ENCODE measurements around the gene BLVRB.
"Not testable (repeated sequence)": the region's sequence is repeated elsewhere in the genome, so short reads cannot be mapped to it uniquely, and the experiment has no call there.

BLVRB gene

GRCh38 chr19:40506099-40506498, 40.6 kb upstream of the BLVRB start:
- Histone ChIP-seq H3K4me3 (ENCODE audit: insufficient read depth, low read depth, low read length, poor library complexity, severe bottlenecking) (no peak overlapping the region), H3K9me3 (ENCODE audit: control insufficient read depth, low read length) (no peaks in the 10 kb centered on the region), H3K36me3 (ENCODE audit: control insufficient read depth, insufficient read depth, low read length) (no peaks in the 10 kb centered on the region), H3K4me1 (ENCODE audit: control insufficient read depth, insufficient read depth, low read length, poor library complexity, severe bottlenecking) (no peaks in the 10 kb centered on the region), H3K27me3 (replicated peaks; ENCODE audit: control insufficient read depth, insufficient read depth, low read length, poor library complexity, severe bottlenecking) (no peaks in the 10 kb centered on the region), H3K27ac (ENCODE audit: insufficient read depth, low read length, poor library complexity, severe bottlenecking) (no peak overlapping the region)
- no peak for DNase-seq

GRCh38 chr19:40503320-40503695, 37.8 kb upstream of the BLVRB start:
- no peak overlapping the region for H3K27ac ChIP-seq (ENCODE audit: insufficient read depth, low read length, poor library complexity, severe bottlenecking)
- no peak for DNase-seq
- no peaks in the 10 kb centered on the region for H3K36me3 ChIP-seq (ENCODE audit: control insufficient read depth, insufficient read depth, low read length)
- no peaks in the 10 kb centered on the region for H3K9me3 ChIP-seq (ENCODE audit: control insufficient read depth, low read length)
- H3K27me3 ChIP-seq (replicated peaks; ENCODE audit: control insufficient read depth, insufficient read depth, low read length, poor library complexity, severe bottlenecking), result no peaks in the 10 kb centered on the region
- no peaks in the 10 kb centered on the region for H3K4me1 ChIP-seq (ENCODE audit: control insufficient read depth, insufficient read depth, low read length, poor library complexity, severe bottlenecking)
- H3K4me3 ChIP-seq (ENCODE audit: insufficient read depth, low read depth, low read length, poor library complexity, severe bottlenecking), result no peak overlapping the region

- no peaks in the 10 kb centered on the region for H3K27me3 ChIP-seq (replicated peaks; ENCODE audit: control insufficient read depth, insufficient read depth, low read length, poor library complexity, severe bottlenecking)
- no peak for DNase-seq
- H3K4me3 ChIP-seq (ENCODE audit: insufficient read depth, low read depth, low read length, poor library complexity, severe bottlenecking), result no peak overlapping the region
- no peaks in the 10 kb centered on the region for H3K9me3 ChIP-seq (ENCODE audit: control insufficient read depth, low read length)
- H3K4me1 ChIP-seq (ENCODE audit: control insufficient read depth, insufficient read depth, low read length, poor library complexity, severe bottlenecking), result no peaks in the 10 kb centered on the region
- no peak overlapping the region for H3K27ac ChIP-seq (ENCODE audit: insufficient read depth, low read length, poor library complexity, severe bottlenecking)
- no peaks in the 10 kb centered on the region for H3K36me3 ChIP-seq (ENCODE audit: control insufficient read depth, insufficient read depth, low read length)
These were observed 37.2 kb upstream of the BLVRB start for GRCh38 chr19:40502647-40503319.

- H3K27me3 ChIP-seq (replicated peaks; ENCODE audit: control insufficient read depth, insufficient read depth, low read length, poor library complexity, severe bottlenecking), result no peaks in the 10 kb centered on the region
- no peaks in the 10 kb centered on the region for H3K9me3 ChIP-seq (ENCODE audit: control insufficient read depth, low read length)
- no peak overlapping the region for H3K4me3 ChIP-seq (ENCODE audit: insufficient read depth, low read depth, low read length, poor library complexity, severe bottlenecking)
- DNase-seq, result no peak
- H3K27ac ChIP-seq (ENCODE audit: insufficient read depth, low read length, poor library complexity, severe bottlenecking), result no peak overlapping the region
- no peaks in the 10 kb centered on the region for H3K36me3 ChIP-seq (ENCODE audit: control insufficient read depth, insufficient read depth, low read length)
- H3K4me1 ChIP-seq (ENCODE audit: control insufficient read depth, insufficient read depth, low read length, poor library complexity, severe bottlenecking), result no peaks in the 10 kb centered on the region
These were observed 36.5 kb upstream of the BLVRB start for GRCh38 chr19:40502081-40502480.

GRCh38 chr19:40501599-40501998, 36.1 kb upstream of the BLVRB start:
- no peaks in the 10 kb centered on the region for H3K4me1 ChIP-seq (ENCODE audit: control insufficient read depth, insufficient read depth, low read length, poor library complexity, severe bottlenecking)
- H3K9me3 ChIP-seq (ENCODE audit: control insufficient read depth, low read length), result no peaks in the 10 kb centered on the region
- no peaks in the 10 kb centered on the region for H3K36me3 ChIP-seq (ENCODE audit: control insufficient read depth, insufficient read depth, low read length)
- H3K27ac ChIP-seq (ENCODE audit: insufficient read depth, low read length, poor library complexity, severe bottlenecking), result no peak overlapping the region
- DNase-seq, result no peak
- H3K4me3 ChIP-seq (ENCODE audit: insufficient read depth, low read depth, low read length, poor library complexity, severe bottlenecking), result no peak overlapping the region
- no peaks in the 10 kb centered on the region for H3K27me3 ChIP-seq (replicated peaks; ENCODE audit: control insufficient read depth, insufficient read depth, low read length, poor library complexity, severe bottlenecking)

GRCh38 chr19:40500678-40501530, 35.4 kb upstream of the BLVRB start:
- not testable (repeated sequence) for H3K27me3 ChIP-seq (replicated peaks; ENCODE audit: control insufficient read depth, insufficient read depth, low read length, poor library complexity, severe bottlenecking); H3K36me3 ChIP-seq (ENCODE audit: control insufficient read depth, insufficient read depth, low read length); H3K4me3 ChIP-seq (ENCODE audit: insufficient read depth, low read depth, low read length, poor library complexity, severe bottlenecking)

GRCh38 chr19:40499320-40499719, 33.8 kb upstream of the BLVRB start:
- no peaks in the 10 kb centered on the region for H3K27me3 ChIP-seq (replicated peaks; ENCODE audit: control insufficient read depth, insufficient read depth, low read length, poor library complexity, severe bottlenecking)
- H3K27ac ChIP-seq (ENCODE audit: insufficient read depth, low read length, poor library complexity, severe bottlenecking), result no peak overlapping the region
- no peaks in the 10 kb centered on the region for H3K4me1 ChIP-seq (ENCODE audit: control insufficient read depth, insufficient read depth, low read length, poor library complexity, severe bottlenecking)
- H3K36me3 ChIP-seq (ENCODE audit: control insufficient read depth, insufficient read depth, low read length), result no peaks in the 10 kb centered on the region
- H3K4me3 ChIP-seq (ENCODE audit: insufficient read depth, low read depth, low read length, poor library complexity, severe bottlenecking), result no peak overlapping the region
- H3K9me3 ChIP-seq (ENCODE audit: control insufficient read depth, low read length), result no peaks in the 10 kb centered on the region
- no peak for DNase-seq

More at GRCh38 chr19:40500678-40501530, 35.4 kb upstream of the BLVRB start:
- not testable (repeated sequence) for H3K9me3 ChIP-seq (ENCODE audit: control insufficient read depth, low read length); H3K27ac ChIP-seq (ENCODE audit: insufficient read depth, low read length, poor library complexity, severe bottlenecking); DNase-seq; H3K4me1 ChIP-seq (ENCODE audit: control insufficient read depth, insufficient read depth, low read length, poor library complexity, severe bottlenecking)

- Histone ChIP-seq H3K27me3 (replicated peaks; ENCODE audit: control insufficient read depth, insufficient read depth, low read length, poor library complexity, severe bottlenecking) (no peaks in the 10 kb centered on the region), H3K4me3 (ENCODE audit: insufficient read depth, low read depth, low read length, poor library complexity, severe bottlenecking) (no peak overlapping the region), H3K4me1 (ENCODE audit: control insufficient read depth, insufficient read depth, low read length, poor library complexity, severe bottlenecking) (no peaks in the 10 kb centered on the region), H3K27ac (ENCODE audit: insufficient read depth, low read length, poor library complexity, severe bottlenecking) (no peak overlapping the region), H3K36me3 (ENCODE audit: control insufficient read depth, insufficient read depth, low read length) (no peaks in the 10 kb centered on the region), H3K9me3 (ENCODE audit: control insufficient read depth, low read length) (no peaks in the 10 kb centered on the region)
- DNase-seq, result no peak
These were observed 31.7 kb upstream of the BLVRB start for GRCh38 chr19:40497214-40497613.

GRCh38 chr19:40494191-40494838, 28.8 kb upstream of the BLVRB start:
- Histone ChIP-seq H3K27me3 (replicated peaks; ENCODE audit: control insufficient read depth, insufficient read depth, low read length, poor library complexity, severe bottlenecking) (no peaks in the 10 kb centered on the region), H3K9me3 (ENCODE audit: control insufficient read depth, low read length) (no peaks in the 10 kb centered on the region), H3K4me3 (ENCODE audit: insufficient read depth, low read depth, low read length, poor library complexity, severe bottlenecking) (no peak overlapping the region), H3K27ac (ENCODE audit: insufficient read depth, low read length, poor library complexity, severe bottlenecking) (no peak overlapping the region), H3K36me3 (ENCODE audit: control insufficient read depth, insufficient read depth, low read length) (no peaks in the 10 kb centered on the region), H3K4me1 (ENCODE audit: control insufficient read depth, insufficient read depth, low read length, poor library complexity, severe bottlenecking) (no peaks in the 10 kb centered on the region)
- DNase-seq, result no peak

- no peaks in the 10 kb centered on the region for H3K9me3 ChIP-seq (ENCODE audit: control insufficient read depth, low read length)
These were observed 28.2 kb upstream of the BLVRB start for GRCh38 chr19:40493778-40494177.

More at GRCh38 chr19:40493778-40494177, 28.2 kb upstream of the BLVRB start:
- H3K4me1 ChIP-seq (ENCODE audit: control insufficient read depth, insufficient read depth, low read length, poor library complexity, severe bottlenecking), result no peaks in the 10 kb centered on the region
- H3K27me3 ChIP-seq (replicated peaks; ENCODE audit: control insufficient read depth, insufficient read depth, low read length, poor library complexity, severe bottlenecking), result no peaks in the 10 kb centered on the region
- no peaks in the 10 kb centered on the region for H3K36me3 ChIP-seq (ENCODE audit: control insufficient read depth, insufficient read depth, low read length)
- no peak overlapping the region for H3K4me3 ChIP-seq (ENCODE audit: insufficient read depth, low read depth, low read length, poor library complexity, severe bottlenecking)
- no peak for DNase-seq
- no peak overlapping the region for H3K27ac ChIP-seq (ENCODE audit: insufficient read depth, low read length, poor library complexity, severe bottlenecking)

Measured in effector memory CD4-positive, alpha-beta T cell (primary cell).